Measurements from ENCODE around the gene MED29. TPM values are rescaled to one million over a fixed set of nuclear protein-coding genes. Genes with fewer than 3 reads are reported as not detected.

The MED29 gene
- total RNA-seq, 1 experiment from 2014 or later: 24.3 TPM

DNA sequence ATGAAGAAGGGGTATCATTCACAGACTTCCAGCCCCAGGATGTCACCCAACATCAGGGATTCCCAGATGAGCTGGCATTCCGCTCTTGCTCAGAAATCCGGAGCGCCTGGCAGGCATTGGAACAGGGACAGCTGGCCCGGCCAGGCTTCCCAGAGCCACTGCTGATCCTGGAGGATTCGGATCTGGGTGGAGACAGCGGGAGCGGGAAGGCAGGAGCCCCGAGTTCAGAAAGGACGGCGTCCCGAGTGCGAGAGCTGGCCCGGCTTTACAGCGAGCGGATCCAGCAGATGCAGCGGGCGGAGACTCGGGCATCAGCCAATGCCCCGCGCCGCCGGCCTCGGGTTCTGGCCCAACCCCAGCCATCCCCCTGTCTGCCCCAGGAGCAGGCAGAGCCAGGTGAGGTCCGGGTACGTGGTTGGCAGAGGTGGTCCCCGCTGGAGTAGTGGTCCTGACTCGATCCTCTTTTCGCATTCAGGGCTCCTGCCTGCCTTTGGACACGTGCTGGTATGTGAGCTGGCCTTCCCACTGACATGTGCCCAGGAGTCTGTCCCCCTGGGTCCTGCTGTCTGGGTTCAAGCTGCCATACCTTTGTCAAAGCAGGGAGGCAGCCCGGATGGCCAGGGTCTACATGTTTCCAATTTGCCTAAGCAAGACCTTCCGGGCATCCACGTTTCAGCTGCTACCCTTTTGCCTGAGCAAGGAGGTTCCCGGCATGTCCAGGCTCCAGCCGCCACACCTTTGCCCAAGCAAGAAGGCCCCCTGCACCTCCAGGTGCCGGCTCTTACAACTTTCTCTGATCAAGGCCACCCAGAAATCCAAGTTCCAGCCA, 32.3 kb downstream of the MED29 start:
- H3K9me3 Mint-ChIP-seq (ENCODE audit: unreplicated experiment): no peaks in the 10 kb centered on the region
- no peak overlapping the region for H3K27ac Mint-ChIP-seq (ENCODE audit: low read depth, unreplicated experiment)
- no peak for DNase-seq (ENCODE audit: unreplicated experiment)
- no peaks in the 10 kb centered on the region for H3K4me1 Mint-ChIP-seq (ENCODE audit: insufficient read depth, unreplicated experiment)
- no peaks in the 10 kb centered on the region for H3K27me3 Mint-ChIP-seq (ENCODE audit: insufficient read depth, unreplicated experiment)
- no TSS peak for BruUV-seq (replicated peaks)
- ChIA-PET POLR2A (interaction anchor here (0.8 to 2.2 kb wide), 4 partner anchors 10 to 116 kb away, joined by 3 to 14 read pairs (median 4); partner anchors contain the start of genes RPS16 and SUPT5H), CTCF (no interaction called here)
- intact Hi-C loops (cut with micrococcal nuclease): no loop called here
- TF ChIP-seq, protein P1, sequence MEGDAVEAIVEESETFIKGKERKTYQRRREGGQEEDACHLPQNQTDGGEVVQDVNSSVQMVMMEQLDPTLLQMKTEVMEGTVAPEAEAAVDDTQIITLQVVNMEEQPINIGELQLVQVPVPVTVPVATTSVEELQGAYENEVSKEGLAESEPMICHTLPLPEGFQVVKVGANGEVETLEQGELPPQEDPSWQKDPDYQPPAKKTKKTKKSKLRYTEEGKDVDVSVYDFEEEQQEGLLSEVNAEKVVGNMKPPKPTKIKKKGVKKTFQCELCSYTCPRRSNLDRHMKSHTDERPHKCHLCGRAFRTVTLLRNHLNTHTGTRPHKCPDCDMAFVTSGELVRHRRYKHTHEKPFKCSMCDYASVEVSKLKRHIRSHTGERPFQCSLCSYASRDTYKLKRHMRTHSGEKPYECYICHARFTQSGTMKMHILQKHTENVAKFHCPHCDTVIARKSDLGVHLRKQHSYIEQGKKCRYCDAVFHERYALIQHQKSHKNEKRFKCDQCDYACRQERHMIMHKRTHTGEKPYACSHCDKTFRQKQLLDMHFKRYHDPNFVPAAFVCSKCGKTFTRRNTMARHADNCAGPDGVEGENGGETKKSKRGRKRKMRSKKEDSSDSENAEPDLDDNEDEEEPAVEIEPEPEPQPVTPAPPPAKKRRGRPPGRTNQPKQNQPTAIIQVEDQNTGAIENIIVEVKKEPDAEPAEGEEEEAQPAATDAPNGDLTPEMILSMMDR (IDR thresholded peaks at IDR 0.05; ENCODE audit: unreplicated experiment): no peak
- no peak overlapping the region for H3K4me3 Mint-ChIP-seq (ENCODE audit: unreplicated experiment)
- no peaks in the 10 kb centered on the region for H3K36me3 Mint-ChIP-seq (ENCODE audit: insufficient read depth, unreplicated experiment)

DNA sequence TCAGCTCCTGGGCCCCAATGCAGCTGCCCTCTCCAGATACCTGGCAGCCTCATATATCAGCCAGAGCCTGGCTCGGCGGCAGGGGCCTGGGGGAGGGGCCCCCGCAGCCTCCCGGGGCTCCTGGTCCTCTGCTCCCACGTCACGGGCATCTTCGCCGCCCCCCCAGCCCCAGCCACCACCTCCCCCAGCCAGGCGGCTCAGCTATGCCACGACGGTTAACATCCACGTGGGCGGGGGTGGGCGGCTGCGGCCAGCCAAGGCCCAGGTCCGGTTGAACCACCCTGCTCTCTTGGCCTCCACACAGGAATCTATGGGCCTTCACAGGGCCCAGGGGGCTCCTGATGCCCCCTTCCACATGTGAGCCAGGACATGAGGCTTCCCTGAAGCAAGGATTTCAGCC, 33.8 kb downstream of the MED29 start:
- Mint-ChIP-seq H3K4me1 (ENCODE audit: insufficient read depth, unreplicated experiment) (no peaks in the 10 kb centered on the region), H3K36me3 (ENCODE audit: insufficient read depth, unreplicated experiment) (peaks cover under 1% of the 10 kb centered on the region), H3K27ac (ENCODE audit: low read depth, unreplicated experiment) (no peak overlapping the region), H3K9me3 (ENCODE audit: unreplicated experiment) (no peaks in the 10 kb centered on the region), H3K4me3 (ENCODE audit: unreplicated experiment) (no peak overlapping the region), H3K27me3 (ENCODE audit: insufficient read depth, unreplicated experiment) (no peaks in the 10 kb centered on the region)
- DNase-seq (ENCODE audit: unreplicated experiment): no peak
- intact Hi-C loops (cut with micrococcal nuclease): no loop called here
- CTCF ChIA-PET: interaction anchor here (1.1 kb wide), 1 partner anchor 9 kb away, joined by 3 read pairs; no protein-coding TSS in a partner anchor
- TF ChIP-seq, protein P1 (IDR thresholded peaks at IDR 0.05; ENCODE audit: unreplicated experiment): no peak
- no TSS peak for BruUV-seq (replicated peaks)
- POLR2A ChIA-PET: interaction anchor here (3.4 kb wide), 1 partner anchor 11 kb away, joined by 35 read pairs; the partner anchor contains the start of gene RPS16

GRCh38 chr19:39425744-39426143, 34.6 kb downstream of the MED29 start:
- no peak overlapping the region for H3K27ac Mint-ChIP-seq (ENCODE audit: low read depth, unreplicated experiment)
- BruUV-seq (replicated peaks): no TSS peak

GRCh38 chr19:39426170-39426569, 35.0 kb downstream of the MED29 start:
- Mint-ChIP-seq H3K27ac (ENCODE audit: low read depth, unreplicated experiment) (no peak overlapping the region), H3K4me1 (ENCODE audit: insufficient read depth, unreplicated experiment) (no peaks in the 10 kb centered on the region), H3K36me3 (ENCODE audit: insufficient read depth, unreplicated experiment) (peaks cover 13% of the 10 kb centered on the region), H3K9me3 (ENCODE audit: unreplicated experiment) (no peaks in the 10 kb centered on the region), H3K27me3 (ENCODE audit: insufficient read depth, unreplicated experiment) (no peaks in the 10 kb centered on the region), H3K4me3 (ENCODE audit: unreplicated experiment) (no peak overlapping the region)
- intact Hi-C loops (cut with micrococcal nuclease): no loop called here
- CTCF ChIA-PET: interaction anchor here (1.0 kb wide), 1 partner anchor 107 kb away, joined by 3 read pairs; no protein-coding TSS in a partner anchor
- POLR2A ChIA-PET: interaction anchor here (0.6 to 3.4 kb wide), 5 partner anchors 9 to 35 kb away, joined by 3 to 35 read pairs (median 4); partner anchors contain the start of genes MED29, PAF1, PLEKHG2 and RPS16
- BruUV-seq (replicated peaks): no TSS peak
- TF ChIP-seq, protein P1 (IDR thresholded peaks at IDR 0.05; ENCODE audit: unreplicated experiment): no peak
- no peak for DNase-seq (ENCODE audit: unreplicated experiment)

More at GRCh38 chr19:39425744-39426143, 34.6 kb downstream of the MED29 start:
- ChIA-PET CTCF (interaction anchor here (1.1 kb wide), 1 partner anchor 10 kb away, joined by 3 read pairs; no protein-coding TSS in a partner anchor), POLR2A (interaction anchor here (3.4 kb wide), 1 partner anchor 10 kb away, joined by 35 read pairs; the partner anchor contains the start of gene RPS16)
- Mint-ChIP-seq H3K4me1 (ENCODE audit: insufficient read depth, unreplicated experiment) (no peaks in the 10 kb centered on the region), H3K27me3 (ENCODE audit: insufficient read depth, unreplicated experiment) (no peaks in the 10 kb centered on the region), H3K36me3 (ENCODE audit: insufficient read depth, unreplicated experiment) (peaks cover 9% of the 10 kb centered on the region), H3K9me3 (ENCODE audit: unreplicated experiment) (no peaks in the 10 kb centered on the region), H3K4me3 (ENCODE audit: unreplicated experiment) (no peak overlapping the region)
- TF ChIP-seq, protein P1 (IDR thresholded peaks at IDR 0.05; ENCODE audit: unreplicated experiment): no peak
- DNase-seq (ENCODE audit: unreplicated experiment): no peak
- intact Hi-C loops (cut with micrococcal nuclease): no loop called here
